Large intestine (tissue), 12 donors: ENCODE measurements around the gene SLC25A2. TPM values are rescaled to one million over a fixed set of nuclear protein-coding genes. Genes with fewer than 3 reads are reported as not detected.
"Not testable (repeated sequence)": the region's sequence is repeated elsewhere in the genome, so short reads cannot be mapped to it uniquely, and the experiment has no call there.

Experiments
- DNase-seq, 2 donors: peaks; one replicate each; pipeline versions ENCODE4 v3.0.0 to v3.0.0-alpha.2; 2013
- H3K27ac ChIP-seq: one replicate; pipeline ENCODE4 v1.5.1; 2013; ENCODE audit warnings: low read length
- H3K27me3 ChIP-seq: 2 replicates; pipeline ENCODE4 v1.6.1; 2013; ENCODE audit warnings: low read length; ENCODE audit not compliant: control insufficient read depth, insufficient read depth
- H3K36me3 ChIP-seq: 2 replicates; pipeline ENCODE4 v1.6.1; 2013; ENCODE audit warnings: low read length; ENCODE audit not compliant: control insufficient read depth, insufficient read depth
- H3K4me1 ChIP-seq: one replicate; pipeline ENCODE4 v1.6.1; 2013; ENCODE audit warnings: low read length; ENCODE audit not compliant: control insufficient read depth, insufficient read depth
- H3K4me3 ChIP-seq: one replicate; pipeline ENCODE4 v1.5.1; 2013; ENCODE audit warnings: low read length
- H3K9me3 ChIP-seq: one replicate; pipeline ENCODE4 v1.6.1; 2013; ENCODE audit warnings: mild to moderate bottlenecking, low read depth, low read length, moderate library complexity; ENCODE audit not compliant: control insufficient read depth
- WGBS: methylation state at CpG from one replicate; pipeline ENCODE4 v1.1.5; 2013; ENCODE audit warnings: low lambda C conversion rate; ENCODE audit not compliant: insufficient coverage; 5-methylcytosine and 5-hydroxymethylcytosine counted together
- long read RNA-seq, 11 donors: transcript quantifications; one replicate each; lab custom pipeline, GENCODE V29; 2026
- polyA plus RNA-seq: library from polyadenylated mRNA; unstranded; fragments of 120-200 nt; gene quantifications from one replicate; pipeline ENCODE4 v1.2.1, GENCODE V29; 2013

The SLC25A2 gene
- 0.04 TPM for polyA plus RNA-seq
- long read RNA-seq, donor 1, result 0 reads
- long read RNA-seq, donor 2, result 0 reads
- long read RNA-seq, donor 3, result 0 reads
- long read RNA-seq, donor 4, result 0 reads
- long read RNA-seq, donor 5, result 0 reads
- long read RNA-seq, donor 6, result 0 reads
- long read RNA-seq, donor 7, result 0 reads
- long read RNA-seq, donor 8, result 0 reads
- long read RNA-seq, donor 9, result 0 reads
- long read RNA-seq, donor 10, result 0 reads
- long read RNA-seq, donor 11, result 0 reads

DNA sequence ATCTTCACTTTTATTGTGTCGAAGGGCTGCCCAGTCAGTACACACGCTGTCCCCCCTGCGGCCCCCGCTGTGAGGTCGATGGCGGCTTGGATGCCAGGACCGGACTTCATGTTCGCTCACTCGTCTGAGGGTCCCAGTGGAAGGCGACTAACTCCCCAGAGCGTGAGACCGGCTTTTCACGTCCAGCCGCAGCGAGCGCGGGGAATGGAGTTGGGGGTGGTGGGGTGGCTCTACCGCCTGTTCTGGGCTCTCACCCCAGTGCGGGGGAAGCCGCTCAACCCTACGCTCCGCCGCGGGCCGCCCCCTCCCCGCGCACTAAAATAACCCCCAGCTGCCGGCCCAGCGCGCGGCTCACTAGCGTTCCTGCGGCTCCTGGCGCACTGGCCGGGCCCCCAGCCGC lies at the start of gene SLC25A2:
Gene SLC25A2 (minus strand): TSS at position 294 of the 400 bp plus-strand sequence. CDS start 184 bp downstream, at position 110.
- Histone ChIP-seq H3K36me3 (no peaks in the 10 kb centered on the region), H3K4me3 (no peak within 1 kb of the TSS), H3K27ac (no peak within 1 kb of the TSS), H3K4me1 (no peaks in the 10 kb centered on the region), H3K27me3 (no peaks in the 10 kb centered on the region), H3K9me3 (peaks cover 48% of the 10 kb centered on the region)
- no peak for DNase-seq
- no CpG with 5 or more reads among the region's 36 CpGs for WGBS

DNA sequence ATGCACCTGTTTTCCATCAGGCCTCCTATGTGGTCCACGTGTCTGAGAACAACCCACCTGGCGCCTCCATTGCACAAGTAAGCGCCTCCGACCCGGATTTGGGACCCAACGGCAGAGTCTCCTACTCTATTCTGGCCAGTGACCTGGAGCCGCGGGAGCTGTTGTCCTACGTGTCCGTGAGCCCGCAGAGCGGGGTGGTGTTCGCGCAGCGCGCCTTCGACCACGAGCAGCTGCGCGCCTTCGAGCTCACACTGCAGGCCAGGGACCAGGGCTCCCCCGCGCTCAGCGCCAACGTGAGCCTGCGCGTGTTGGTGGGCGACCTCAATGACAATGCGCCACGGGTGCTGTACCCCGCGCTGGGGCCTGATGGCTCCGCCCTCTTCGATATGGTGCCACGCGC lies 47.7 kb upstream of the SLC25A2 start:
- no CpG with 5 or more reads among the region's 36 CpGs for WGBS
- no peak for DNase-seq
- H3K4me1 ChIP-seq, result no peaks in the 10 kb centered on the region
- H3K27me3 ChIP-seq, result peaks cover 35% of the 10 kb centered on the region
- no peak overlapping the region for H3K27ac ChIP-seq
- no peaks in the 10 kb centered on the region for H3K36me3 ChIP-seq
- H3K4me3 ChIP-seq, result no peak overlapping the region
- H3K9me3 ChIP-seq, result peaks cover 31% of the 10 kb centered on the region

DNA sequence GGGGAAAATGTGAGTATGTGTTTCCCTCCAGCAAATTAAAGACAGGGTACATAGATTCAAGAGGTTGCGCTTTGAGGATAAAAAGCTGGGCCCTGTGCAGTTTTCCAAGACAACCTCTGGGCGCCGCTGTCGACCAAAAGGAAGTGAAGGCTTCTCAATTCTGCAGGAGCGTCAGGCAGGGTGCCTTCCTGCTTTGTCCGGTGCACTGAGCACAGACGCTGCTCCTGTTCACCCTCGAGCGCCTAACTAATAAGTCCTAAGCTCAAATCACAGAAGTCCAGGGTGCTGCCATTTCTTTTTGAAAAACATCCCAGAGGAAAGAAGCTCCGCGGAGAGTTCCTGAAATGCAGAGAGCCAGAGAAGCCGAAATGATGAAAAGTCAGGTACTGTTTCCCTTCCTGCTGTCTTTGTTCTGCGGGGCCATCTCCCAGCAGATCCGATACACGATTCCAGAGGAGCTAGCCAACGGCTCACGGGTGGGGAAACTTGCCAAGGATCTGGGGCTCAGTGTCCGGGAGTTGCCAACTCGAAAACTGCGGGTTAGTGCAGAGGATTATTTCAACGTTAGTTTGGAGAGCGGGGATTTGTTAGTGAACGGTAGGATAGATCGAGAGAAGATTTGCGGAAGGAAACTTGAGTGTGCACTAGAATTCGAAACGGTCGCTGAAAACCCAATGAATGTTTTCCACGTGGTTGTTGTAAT lies 46.2 kb upstream of the SLC25A2 start, which contains the start of gene PCDHGB1:
Gene PCDHGB1 (plus strand): TSS at position 183 of the 703 bp plus-strand sequence. CDS start 162 bp downstream, at position 345.
- no peak for DNase-seq
- Histone ChIP-seq H3K27ac (no peak within 1 kb of the TSS), H3K27me3 (peaks cover 31% of the 10 kb centered on the region), H3K9me3 (peaks cover 33% of the 10 kb centered on the region), H3K4me3 (no peak within 1 kb of the TSS), H3K36me3 (no peaks in the 10 kb centered on the region), H3K4me1 (no peaks in the 10 kb centered on the region)
- WGBS, result 60% methylated on average over 1 of the region's 29 CpGs

DNA sequence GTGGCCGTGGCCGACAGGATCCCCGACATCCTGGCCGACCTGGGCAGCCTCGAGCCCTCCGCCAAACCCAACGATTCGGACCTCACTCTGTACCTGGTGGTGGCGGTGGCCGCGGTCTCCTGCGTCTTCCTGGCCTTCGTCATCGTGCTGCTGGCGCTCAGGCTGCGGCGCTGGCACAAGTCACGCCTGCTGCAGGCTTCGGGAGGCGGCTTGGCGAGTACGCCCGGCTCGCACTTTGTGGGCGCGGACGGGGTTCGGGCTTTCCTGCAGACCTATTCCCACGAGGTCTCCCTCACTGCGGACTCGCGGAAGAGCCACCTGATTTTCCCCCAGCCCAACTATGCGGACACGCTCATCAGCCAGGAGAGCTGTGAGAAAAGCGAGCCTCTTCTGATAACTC lies 42.2 kb upstream of the SLC25A2 start:
- H3K36me3 ChIP-seq, H3K4me1 ChIP-seq, H3K27ac ChIP-seq, H3K4me3 ChIP-seq, DNase-seq: not testable (repeated sequence)
- no CpG with 5 or more reads among the region's 35 CpGs for WGBS
- Histone ChIP-seq H3K9me3 (peaks cover 27% of the 10 kb centered on the region), H3K27me3 (peaks cover 28% of the 10 kb centered on the region)

DNA sequence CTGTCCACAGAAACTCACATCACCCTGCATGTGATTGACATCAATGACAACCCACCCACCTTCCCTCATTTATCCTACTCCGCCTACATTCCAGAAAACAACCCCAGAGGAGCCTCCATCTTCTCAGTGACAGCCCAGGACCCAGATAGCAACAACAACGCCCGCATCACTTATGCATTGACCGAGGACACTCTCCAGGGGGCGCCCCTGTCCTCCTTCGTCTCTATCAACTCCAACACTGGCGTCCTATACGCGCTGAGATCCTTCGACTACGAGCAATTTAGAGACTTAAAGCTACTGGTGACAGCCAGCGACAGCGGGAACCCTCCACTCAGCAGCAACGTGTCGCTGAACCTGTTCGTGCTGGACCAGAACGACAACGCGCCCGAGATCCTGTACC lies 41.5 kb upstream of the SLC25A2 start:
- peaks cover 33% of the 10 kb centered on the region for H3K9me3 ChIP-seq
- no peak for DNase-seq
- no peaks in the 10 kb centered on the region for H3K4me1 ChIP-seq
- no peaks in the 10 kb centered on the region for H3K36me3 ChIP-seq
- no peak overlapping the region for H3K27ac ChIP-seq
- whole genome bisulfite sequencing, result no CpG with 5 or more reads among the region's 20 CpGs
- peaks cover 25% of the 10 kb centered on the region for H3K27me3 ChIP-seq
- no peak overlapping the region for H3K4me3 ChIP-seq

DNA sequence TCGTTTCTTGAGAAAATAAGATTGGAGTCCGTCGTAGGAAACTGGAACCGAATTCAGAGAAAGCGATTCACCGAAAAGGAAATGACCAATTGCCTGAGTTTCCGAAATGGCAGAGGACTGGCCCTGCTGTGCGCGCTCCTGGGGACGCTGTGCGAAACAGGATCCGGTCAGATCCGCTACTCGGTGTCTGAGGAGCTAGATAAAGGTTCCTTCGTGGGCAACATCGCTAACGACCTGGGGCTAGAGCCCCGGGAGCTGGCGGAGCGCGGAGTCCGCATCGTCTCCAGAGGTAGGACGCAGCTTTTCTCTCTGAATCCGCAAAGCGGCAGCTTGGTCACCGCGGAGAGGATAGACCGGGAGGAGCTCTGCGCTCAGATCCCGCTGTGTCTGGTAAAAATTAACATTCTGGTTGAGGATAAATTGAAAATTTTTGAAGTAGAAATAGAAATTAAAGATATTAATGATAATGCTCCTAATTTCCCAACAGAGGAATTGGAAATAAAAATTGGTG lies 40.2 kb upstream of the SLC25A2 start:
- no peak for DNase-seq
- WGBS, result 34% methylated on average over 7 of the region's 31 CpGs
- H3K4me1 ChIP-seq, result no peaks in the 10 kb centered on the region
- H3K27me3 ChIP-seq, result peaks cover 28% of the 10 kb centered on the region
- H3K9me3 ChIP-seq, result peaks cover 33% of the 10 kb centered on the region
- H3K27ac ChIP-seq, result no peak overlapping the region
- H3K4me3 ChIP-seq, result no peak overlapping the region
- H3K36me3 ChIP-seq, result no peaks in the 10 kb centered on the region

DNA sequence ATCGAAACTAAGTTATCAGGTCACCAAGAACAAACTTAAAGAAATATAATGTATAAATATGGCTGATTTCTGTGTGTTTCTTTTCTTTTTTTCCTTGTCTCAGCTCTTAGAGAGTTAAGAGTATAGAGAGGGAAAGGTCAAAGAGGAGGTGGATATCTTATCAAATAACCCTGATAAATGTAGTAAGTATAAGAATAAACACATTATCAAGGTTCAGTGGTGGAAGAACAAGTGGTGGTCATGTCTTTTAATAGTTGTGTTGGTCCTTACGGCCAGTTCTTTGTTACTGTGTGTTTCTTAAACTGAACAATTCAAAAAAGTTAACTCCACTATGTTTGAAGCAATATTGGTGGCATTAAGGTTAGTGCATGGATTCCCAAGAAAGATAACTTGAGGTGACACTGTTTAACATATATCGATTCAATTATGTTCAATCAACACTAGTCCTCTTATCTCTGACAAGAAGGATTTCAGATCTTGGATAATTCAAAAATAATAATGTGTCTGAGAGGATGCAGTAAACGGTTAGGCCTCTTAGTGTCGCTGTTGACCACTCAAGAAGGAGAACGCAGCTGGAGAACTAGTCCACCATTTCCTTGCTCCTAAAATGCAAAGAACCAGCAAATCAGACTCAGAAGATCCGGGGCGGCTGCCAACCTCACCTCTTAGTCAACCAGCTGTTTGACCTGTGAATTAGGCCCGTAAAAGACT lies 39.5 kb upstream of the SLC25A2 start, which contains the start of gene PCDHGA3:
Gene PCDHGA3 (plus strand): TSS at position 588 of the 711 bp plus-strand sequence. CDS start 205 bp downstream, outside the sequence.
- H3K27ac ChIP-seq, result no peak within 1 kb of the TSS
- no peak for DNase-seq
- 0% methylated on average over 1 of the region's 9 CpGs for WGBS
- no peaks in the 10 kb centered on the region for H3K36me3 ChIP-seq
- H3K9me3 ChIP-seq, result peaks cover 35% of the 10 kb centered on the region
- H3K4me1 ChIP-seq, result no peaks in the 10 kb centered on the region
- peaks cover 32% of the 10 kb centered on the region for H3K27me3 ChIP-seq
- no peak within 1 kb of the TSS for H3K4me3 ChIP-seq

DNA sequence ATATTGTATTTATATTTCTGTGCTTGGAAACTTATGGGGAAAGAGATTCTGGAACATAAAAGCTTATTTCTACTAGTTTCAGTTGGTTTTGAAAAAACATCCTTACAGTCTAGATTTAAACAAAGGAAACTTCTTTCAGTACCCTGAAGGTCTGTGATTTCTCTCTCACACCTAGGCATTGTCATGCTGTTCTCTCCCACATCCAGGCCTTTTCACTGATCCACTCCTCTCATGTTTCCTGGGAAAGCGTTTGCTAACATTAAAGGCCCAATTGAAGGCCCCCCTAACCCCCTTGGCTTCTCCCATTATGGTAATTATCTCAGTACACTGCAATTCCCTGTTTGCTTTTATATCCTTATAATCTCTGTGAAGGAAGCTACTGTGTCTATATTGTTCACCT lies 38.9 kb upstream of the SLC25A2 start:
- H3K4me1 ChIP-seq, result no peaks in the 10 kb centered on the region
- H3K27ac ChIP-seq, result no peak overlapping the region
- peaks cover 35% of the 10 kb centered on the region for H3K9me3 ChIP-seq
- WGBS, result no CpG with 5 or more reads among the region's 1 CpG
- peaks cover 34% of the 10 kb centered on the region for H3K27me3 ChIP-seq
- no peaks in the 10 kb centered on the region for H3K36me3 ChIP-seq
- H3K4me3 ChIP-seq, result no peak overlapping the region
- DNase-seq, result no peak

DNA sequence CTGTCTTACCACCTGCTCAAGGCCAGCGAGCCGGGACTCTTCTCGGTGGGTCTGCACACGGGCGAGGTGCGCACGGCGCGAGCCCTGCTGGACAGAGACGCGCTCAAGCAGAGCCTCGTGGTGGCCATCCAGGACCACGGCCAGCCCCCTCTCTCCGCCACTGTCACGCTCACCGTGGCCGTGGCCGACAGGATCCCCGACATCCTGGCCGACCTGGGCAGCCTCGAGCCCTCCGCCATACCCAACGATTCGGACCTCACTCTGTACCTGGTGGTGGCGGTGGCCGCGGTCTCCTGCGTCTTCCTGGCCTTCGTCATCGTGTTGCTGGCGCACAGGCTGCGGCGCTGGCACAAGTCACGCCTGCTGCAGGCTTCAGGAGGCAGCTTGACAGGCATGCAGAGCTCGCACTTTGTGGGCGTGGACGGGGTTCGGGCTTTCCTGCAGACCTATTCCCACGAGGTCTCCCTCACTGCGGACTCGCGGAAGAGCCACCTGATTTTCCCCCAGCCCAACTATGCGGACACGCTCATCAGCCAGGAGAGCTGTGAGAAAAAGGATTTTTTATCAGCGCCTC lies 37.0 kb upstream of the SLC25A2 start:
- not testable (repeated sequence) for H3K4me3 ChIP-seq, H3K36me3 ChIP-seq, DNase-seq, H3K27ac ChIP-seq, H3K4me1 ChIP-seq
- WGBS, result no CpG with 5 or more reads among the region's 45 CpGs
- peaks cover 31% of the 10 kb centered on the region for H3K9me3 ChIP-seq
- peaks cover 34% of the 10 kb centered on the region for H3K27me3 ChIP-seq
